D721Med (cell line): ENCODE measurements around the gene ESR2.

Source experiments
- DNase-seq: peaks from one replicate; pipeline ENCODE4 v3.0.0; 2011; ENCODE audit warnings: low spot score; ENCODE audit not compliant: insufficient read length
- FAIRE-seq: peaks from 2 replicates; lab custom pipeline; 2011; peaks lifted over from hg19 to GRCh38; lab: Jason Lieb, UNC
- TF ChIP-seq, protein P1 (sequence below): IDR thresholded peaks from 2 replicates; pipeline ENCODE4 v1.5.1; 2012; ENCODE audit warnings: mild to moderate bottlenecking, control low read depth; ENCODE audit not compliant: insufficient read depth; ENCODE audit errors: missing control alignments

ESR2 gene

DNA sequence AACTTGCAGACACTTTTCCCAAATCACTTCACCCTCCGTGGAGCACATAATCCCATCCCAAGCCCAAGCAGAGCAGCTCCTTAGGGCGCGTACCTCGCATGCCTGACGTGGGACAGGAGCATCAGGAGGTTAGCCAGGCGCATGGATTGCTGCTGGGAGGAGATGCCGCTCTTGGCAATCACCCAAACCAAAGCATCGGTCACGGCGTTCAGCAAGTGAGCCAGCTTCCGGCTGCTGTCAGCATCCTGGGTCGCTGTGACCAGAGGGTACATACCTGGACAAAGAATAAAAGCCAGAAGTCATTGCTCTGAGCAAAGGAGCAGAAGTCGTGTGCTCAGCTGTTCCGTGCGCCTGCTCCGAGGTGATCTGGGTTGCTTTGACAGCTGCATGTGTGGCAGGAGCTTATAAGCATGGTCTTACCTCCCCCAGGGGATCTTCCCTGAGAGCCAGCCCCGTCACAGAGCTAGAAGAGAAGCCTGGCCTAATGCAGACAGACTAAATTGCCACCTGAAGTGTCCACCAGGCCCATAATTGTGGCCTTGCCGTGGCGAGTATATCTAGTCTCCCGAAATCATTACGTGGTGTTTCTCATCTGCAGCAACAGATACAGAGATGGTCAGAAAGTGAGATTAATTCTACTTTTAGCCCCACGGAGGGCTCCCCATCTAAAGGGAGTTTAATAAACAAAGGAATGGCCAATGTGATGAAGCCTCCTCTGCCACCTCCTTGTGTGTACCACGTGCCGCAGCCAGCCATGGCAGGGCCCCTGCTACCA is 59.1 kb downstream of the ESR2 start:
- no peak for FAIRE-seq
- no peak for DNase-seq
- TF ChIP-seq, protein P1, sequence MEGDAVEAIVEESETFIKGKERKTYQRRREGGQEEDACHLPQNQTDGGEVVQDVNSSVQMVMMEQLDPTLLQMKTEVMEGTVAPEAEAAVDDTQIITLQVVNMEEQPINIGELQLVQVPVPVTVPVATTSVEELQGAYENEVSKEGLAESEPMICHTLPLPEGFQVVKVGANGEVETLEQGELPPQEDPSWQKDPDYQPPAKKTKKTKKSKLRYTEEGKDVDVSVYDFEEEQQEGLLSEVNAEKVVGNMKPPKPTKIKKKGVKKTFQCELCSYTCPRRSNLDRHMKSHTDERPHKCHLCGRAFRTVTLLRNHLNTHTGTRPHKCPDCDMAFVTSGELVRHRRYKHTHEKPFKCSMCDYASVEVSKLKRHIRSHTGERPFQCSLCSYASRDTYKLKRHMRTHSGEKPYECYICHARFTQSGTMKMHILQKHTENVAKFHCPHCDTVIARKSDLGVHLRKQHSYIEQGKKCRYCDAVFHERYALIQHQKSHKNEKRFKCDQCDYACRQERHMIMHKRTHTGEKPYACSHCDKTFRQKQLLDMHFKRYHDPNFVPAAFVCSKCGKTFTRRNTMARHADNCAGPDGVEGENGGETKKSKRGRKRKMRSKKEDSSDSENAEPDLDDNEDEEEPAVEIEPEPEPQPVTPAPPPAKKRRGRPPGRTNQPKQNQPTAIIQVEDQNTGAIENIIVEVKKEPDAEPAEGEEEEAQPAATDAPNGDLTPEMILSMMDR: no peak

DNA sequence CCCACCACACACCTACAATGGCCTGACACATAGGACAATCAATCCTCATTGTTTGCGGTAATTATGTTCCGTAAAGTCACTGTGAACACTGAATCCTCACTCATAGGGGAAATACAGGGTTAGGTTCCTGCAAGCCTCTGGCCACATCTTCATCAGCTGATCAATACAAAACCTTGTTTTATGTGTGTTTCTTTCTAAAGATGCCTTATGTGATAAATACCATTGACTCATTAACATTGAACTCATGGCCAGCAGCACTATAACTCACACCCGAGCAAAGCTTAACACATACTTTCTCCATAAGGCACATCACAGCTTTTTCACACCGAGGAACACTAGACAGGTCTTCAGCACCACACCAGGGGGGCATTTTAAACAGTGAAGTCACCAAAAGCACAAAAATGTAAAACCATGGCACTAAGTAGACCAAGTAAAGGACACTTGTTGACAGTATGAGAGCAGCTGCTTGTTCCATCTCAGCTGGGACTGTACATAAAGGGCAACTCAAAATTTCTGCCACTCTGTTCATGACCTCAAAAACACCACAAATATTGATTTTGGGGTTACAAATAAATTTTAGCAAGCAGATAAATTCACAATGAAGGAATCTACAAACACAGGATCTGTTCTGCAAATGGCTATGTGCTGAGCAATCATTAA is 60.5 kb downstream of the ESR2 start:
- FAIRE-seq (no peak), DNase-seq (no peak)
- TF ChIP-seq, protein P1: no peak

DNA sequence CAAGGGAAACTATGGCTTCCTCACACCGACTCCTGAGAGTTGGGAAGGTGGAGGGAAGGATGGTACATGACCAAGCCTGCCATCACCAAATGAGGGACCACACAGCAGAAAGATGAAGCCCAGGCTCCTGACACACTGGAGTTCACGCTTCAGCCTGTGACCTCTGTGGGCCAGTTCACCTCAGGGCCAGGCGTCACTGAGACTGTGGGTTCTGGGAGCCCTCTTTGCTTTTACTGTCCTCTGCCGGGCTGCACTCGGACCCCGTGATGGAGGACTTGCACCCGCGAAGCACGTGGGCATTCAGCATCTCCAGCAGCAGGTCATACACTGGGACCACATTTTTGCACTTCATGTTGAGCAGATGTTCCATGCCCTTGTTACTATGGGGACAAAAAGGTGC is 61.2 kb downstream of the ESR2 start:
- TF ChIP-seq, protein P1: no peak
- DNase-seq (no peak), FAIRE-seq (no peak)

DNA sequence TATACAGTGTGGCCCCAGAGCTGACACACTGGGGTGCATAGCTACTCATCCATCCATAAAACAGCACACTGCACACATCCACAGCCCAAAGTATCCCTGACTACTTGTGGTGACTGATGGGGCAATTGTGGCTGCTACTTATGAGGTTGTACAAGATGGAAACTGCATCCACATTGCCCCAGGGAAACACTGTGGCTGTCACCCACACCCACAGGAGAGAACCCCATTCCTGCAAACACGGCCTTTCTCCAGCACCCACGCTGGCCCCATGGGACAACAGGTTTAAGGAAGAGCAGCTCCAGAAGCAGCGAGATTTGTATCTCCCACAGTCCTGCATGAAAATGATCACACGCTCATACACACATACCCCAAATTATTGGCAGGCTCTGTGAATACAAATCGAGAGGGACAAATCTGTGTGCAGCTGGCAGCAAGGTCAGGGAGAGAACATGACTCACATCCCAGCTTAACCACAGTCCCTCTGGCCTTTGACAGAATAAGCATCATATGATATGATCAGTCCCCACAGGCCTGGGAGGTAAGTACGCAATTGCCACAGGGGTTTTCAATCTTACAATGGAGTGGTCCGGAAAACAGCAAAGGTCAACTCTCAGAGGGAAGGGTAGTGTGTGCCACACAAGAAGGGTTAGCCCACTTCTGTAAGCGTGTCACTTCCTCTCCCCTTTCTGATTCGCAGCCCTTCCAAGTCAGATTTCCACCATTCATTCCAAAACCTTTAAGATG is 61.9 kb downstream of the ESR2 start:
- DNase-seq (no peak), FAIRE-seq (no peak)
- TF ChIP-seq, protein P1: no peak

DNA sequence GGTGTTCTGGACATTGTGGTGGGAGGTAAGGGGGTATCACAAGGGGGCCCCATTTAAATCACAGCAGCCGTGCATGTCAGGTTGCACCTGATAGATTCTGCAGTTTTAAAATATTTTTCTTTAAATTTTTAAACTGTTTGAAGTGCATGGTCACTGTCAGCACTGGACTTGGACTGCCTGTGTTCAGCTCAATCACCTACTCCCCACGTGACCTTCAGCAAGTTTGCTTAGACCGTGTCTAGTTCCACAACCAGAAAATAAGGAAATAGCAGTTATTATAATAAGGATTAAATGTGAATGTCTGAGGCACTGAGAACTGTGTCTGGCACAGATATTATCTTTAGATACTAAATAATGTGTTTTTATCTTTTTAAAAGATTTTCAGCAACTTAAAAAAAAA is 64.7 kb downstream of the ESR2 start:
- DNase-seq (no peak), FAIRE-seq (no peak)
- TF ChIP-seq, protein P1: no peak

DNA sequence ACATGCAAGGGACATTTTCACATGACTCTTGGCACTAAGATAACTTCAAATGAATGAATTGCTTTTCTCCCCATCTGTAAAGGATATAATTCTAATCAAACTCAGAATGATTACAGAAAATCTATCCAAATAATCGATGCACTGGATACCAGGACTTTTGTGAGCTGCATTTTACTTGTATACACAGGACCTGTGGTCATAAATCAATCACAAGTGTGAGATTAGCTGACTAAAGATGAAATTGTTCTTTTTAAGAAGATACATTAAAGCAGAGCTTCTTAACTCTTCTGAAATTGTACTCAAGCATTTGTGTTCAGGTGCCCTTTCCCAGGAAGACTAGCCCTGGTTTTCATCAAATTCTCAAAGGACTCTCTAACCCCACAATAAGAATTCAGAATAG is 66.3 kb downstream of the ESR2 start:
- FAIRE-seq (no peak), DNase-seq (no peak)
- TF ChIP-seq, protein P1: no peak
